HL-60 (cell line): ENCODE results near the gene NAV2.

ENCODE experiments used
- GABPA ChIP-seq: IDR thresholded peaks from 2 replicates; pipeline ENCODE4 v1.6.1; 2012; ENCODE audit warnings: low read depth
- POLR2AphosphoS5 ChIP-seq: IDR thresholded peaks from 2 replicates; pipeline ENCODE4 v1.6.1; 2012; ENCODE audit warnings: low read depth
- TF ChIP-seq, protein P1 (sequence below): IDR thresholded peaks from one replicate; pipeline ENCODE4 v1.5.1; 2011; ENCODE audit warnings: low read length, control low read depth, inconsistent platforms; ENCODE audit not compliant: insufficient read depth

DNA sequence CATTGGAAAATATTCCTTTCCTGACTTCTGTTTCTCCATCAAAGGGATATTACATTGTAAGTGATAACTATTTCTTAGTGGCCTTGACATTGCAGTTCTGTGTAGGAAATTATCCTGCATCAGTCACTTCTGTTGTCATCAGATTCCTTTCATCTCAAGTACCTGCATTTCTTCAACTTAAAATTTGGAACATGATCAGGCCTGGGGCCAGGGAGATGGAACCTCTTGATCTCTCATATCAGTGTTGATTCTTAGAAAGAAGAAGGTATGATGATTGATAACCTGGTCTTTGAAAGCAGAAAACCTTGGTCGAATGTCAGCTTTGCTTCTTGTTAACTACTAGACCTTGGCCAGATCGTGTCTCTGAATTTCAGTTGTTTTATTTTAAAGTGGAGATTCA lies 93.6 kb downstream of the NAV2 start:
- TF ChIP-seq, protein P1, sequence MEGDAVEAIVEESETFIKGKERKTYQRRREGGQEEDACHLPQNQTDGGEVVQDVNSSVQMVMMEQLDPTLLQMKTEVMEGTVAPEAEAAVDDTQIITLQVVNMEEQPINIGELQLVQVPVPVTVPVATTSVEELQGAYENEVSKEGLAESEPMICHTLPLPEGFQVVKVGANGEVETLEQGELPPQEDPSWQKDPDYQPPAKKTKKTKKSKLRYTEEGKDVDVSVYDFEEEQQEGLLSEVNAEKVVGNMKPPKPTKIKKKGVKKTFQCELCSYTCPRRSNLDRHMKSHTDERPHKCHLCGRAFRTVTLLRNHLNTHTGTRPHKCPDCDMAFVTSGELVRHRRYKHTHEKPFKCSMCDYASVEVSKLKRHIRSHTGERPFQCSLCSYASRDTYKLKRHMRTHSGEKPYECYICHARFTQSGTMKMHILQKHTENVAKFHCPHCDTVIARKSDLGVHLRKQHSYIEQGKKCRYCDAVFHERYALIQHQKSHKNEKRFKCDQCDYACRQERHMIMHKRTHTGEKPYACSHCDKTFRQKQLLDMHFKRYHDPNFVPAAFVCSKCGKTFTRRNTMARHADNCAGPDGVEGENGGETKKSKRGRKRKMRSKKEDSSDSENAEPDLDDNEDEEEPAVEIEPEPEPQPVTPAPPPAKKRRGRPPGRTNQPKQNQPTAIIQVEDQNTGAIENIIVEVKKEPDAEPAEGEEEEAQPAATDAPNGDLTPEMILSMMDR, result no peak
- TF ChIP-seq POLR2AphosphoS5 (no peak), GABPA (no peak)
